Pancreas (tissue), 10 donors: ENCODE results near the gene LRP1B. TPM values are rescaled to one million over a fixed set of nuclear protein-coding genes. Genes with fewer than 3 reads are reported as not detected.

Experiments
- ATAC-seq, 4 donors: fragments of 200-7000 bp; cut with Tn5 transposase; one replicate each; pipeline versions ENCODE4 v1.8.0 to v1.9.1; 2020; ENCODE audit warnings: mild to moderate bottlenecking in 4 of 4, moderate library complexity in 4 of 4
- DNase-seq, 6 donors: peaks; one replicate each; pipeline ENCODE4 v3.0.0-alpha.2; 2020
- FAIRE-seq: peaks from 2 replicates; lab custom pipeline; 2012; peaks lifted over from hg19 to GRCh38; lab: Jason Lieb, UNC
- H3K27ac ChIP-seq, 4 donors: fragments of 200-600 bp; sonication (generic); 1 replicate in 3 of 4; 2 replicates in 1 of 4; pipeline versions ENCODE4 v1.5.0 to v1.8.0; 2020
- H3K27me3 ChIP-seq, 4 donors: fragments of 200-600 bp; one replicate each; pipeline ENCODE4 v1.8.0; 2021
- H3K36me3 ChIP-seq, 3 donors: fragments of 200-600 bp; sonication (generic) in 1 of 3; one replicate each; pipeline versions ENCODE4 v1.5.0 to v1.8.0; 2020 to 2021
- H3K4me1 ChIP-seq, 3 donors: fragments of 200-600 bp; one replicate each; pipeline ENCODE4 v1.8.0; 2021
- H3K4me3 ChIP-seq, 4 donors: fragments of 200-600 bp; sonication (generic) in 2 of 4; one replicate each; pipeline versions ENCODE4 v1.5.0 to v1.8.0; 2020 to 2021
- H3K9me3 ChIP-seq, 4 donors: fragments of 200-600 bp; one replicate each; pipeline ENCODE4 v1.8.0; 2021
- CTCF ChIP-seq, 4 donors: fragments of 200-600 bp; sonication (generic) in 3 of 4; IDR thresholded peaks; one replicate each; pipeline versions ENCODE4 v1.5.0 to v1.8.0; 2021; ENCODE audit warnings: antibody characterized with exemption in 4 of 4
- WGBS, 2 donors: extraction: QIAGEN DNeasy Blood & Tissue Kit; methylation state at CpG; one replicate each; pipeline ENCODE4 v1.1.7; 2013; 5-methylcytosine and 5-hydroxymethylcytosine counted together
- intact Hi-C, 3 donors: fragments of 100-400 bp; cut with DNase I; formaldehyde crosslinking; loops; one replicate each; pipeline versions ENCODE4 v1.11.1 to v1.14.2; 2022
- polyA plus RNA-seq, 2 donors: library from polyadenylated mRNA; stranded (reverse); fragments of 200-250 nt; gene quantifications; one replicate each; pipeline ENCODE4 v1.2.3, GENCODE V29; 2013
- total RNA-seq, 6 donors: library from RNA; stranded (reverse); fragmentation: NEBNext Ultra II Directional in 4 of 6; extraction: Animal tissue kit (Norgen Biotek cat#: 25700) in 4 of 6; gene quantifications; one replicate each; pipeline versions ENCODE4 v1.2.1 to v1.2.4, GENCODE V29; 2021 to 2023
- donor health status: healthy with polysubstance abuse.
- donor health status: DM: no; HTN: no; CAD: no; lungs with moderate emphysema.
- donor health status: DM: no; HTN: no; CAD: no.
- donor health status: control.
- donor health status: control.
- donor health status: Bipolar disorder and iron deficiency.
- donor health status: DM: yes; HTN: yes; CAD: no.
- donor health status: DM: no; HTN: no; CAD: no.
- donor health status: DM: no; HTN: no; CAD: no.
- donor health status: DM: yes; HTN: yes; CAD: no.

LRP1B gene
- total and polyA plus RNA-seq, 8 donors: 0.06 to 0.55 (median 0.25) TPM

GRCh38 chr2:140359056-140359771 is 1771.6 kb downstream of the LRP1B start:
- Histone ChIP-seq H3K4me1 (no peaks in the 10 kb centered on the region), H3K36me3 (no peaks in the 10 kb centered on the region), H3K4me3 (no peak overlapping the region), H3K9me3 (no peaks in the 10 kb centered on the region), H3K27me3 (no peaks in the 10 kb centered on the region), H3K27ac (no peak overlapping the region)
- WGBS, 2 donors: 53 to 57% methylated on average over 2 of the region's 2 CpGs
- DNase-seq: no peak
- intact Hi-C loops: no loop called here
- FAIRE-seq: no peak
- no peak for TF ChIP-seq CTCF (IDR thresholded peaks at IDR 0.05)
- no peak for ATAC-seq

GRCh38 chr2:140356697-140357096 is 1774.1 kb downstream of the LRP1B start:
- H3K27ac ChIP-seq: no peak overlapping the region
- H3K36me3 ChIP-seq: no peaks in the 10 kb centered on the region
- TF ChIP-seq CTCF (IDR thresholded peaks at IDR 0.05): no peak
- WGBS, 2 donors: 95 to 97% methylated on average over 1 of the region's 1 CpG
- ATAC-seq (no peak), FAIRE-seq (no peak), DNase-seq (no peak)
- no peaks in the 10 kb centered on the region for H3K9me3 ChIP-seq
- H3K4me3 ChIP-seq: no peak overlapping the region
- H3K4me1 ChIP-seq: no peaks in the 10 kb centered on the region
- no peaks in the 10 kb centered on the region for H3K27me3 ChIP-seq
- intact Hi-C loops: no loop called here

- no peak overlapping the region for H3K4me3 ChIP-seq
- no peak for FAIRE-seq
- H3K27me3 ChIP-seq: no peaks in the 10 kb centered on the region
- intact Hi-C loops: no loop called here
- no peaks in the 10 kb centered on the region for H3K9me3 ChIP-seq
- H3K27ac ChIP-seq: no peak overlapping the region
- no peaks in the 10 kb centered on the region for H3K4me1 ChIP-seq
- no peak for TF ChIP-seq CTCF (IDR thresholded peaks at IDR 0.05)
- no peak for DNase-seq
- ATAC-seq: no peak
- WGBS, 2 donors: 38 to 42% methylated on average over 2 of the region's 2 CpGs
- H3K36me3 ChIP-seq: no peaks in the 10 kb centered on the region
These were observed 1775.2 kb downstream of the LRP1B start for GRCh38 chr2:140355511-140356090.

GRCh38 chr2:140354544-140354943 is 1776.3 kb downstream of the LRP1B start:
- Histone ChIP-seq H3K9me3 (no peaks in the 10 kb centered on the region), H3K36me3 (no peaks in the 10 kb centered on the region), H3K4me1 (no peaks in the 10 kb centered on the region), H3K27ac (no peak overlapping the region), H3K4me3 (no peak overlapping the region), H3K27me3 (no peaks in the 10 kb centered on the region)
- 61 to 84% methylated on average over 2 of the region's 2 CpGs for WGBS, 2 donors
- TF ChIP-seq CTCF (IDR thresholded peaks at IDR 0.05): no peak
- ATAC-seq: no peak
- intact Hi-C loops: no loop called here
- DNase-seq: no peak
- no peak for FAIRE-seq

GRCh38 chr2:140353541-140353940 is 1777.3 kb downstream of the LRP1B start:
- 41 to 45% methylated on average over 2 of the region's 2 CpGs for WGBS, 2 donors
- ATAC-seq (no peak), FAIRE-seq (no peak), DNase-seq (no peak)
- Histone ChIP-seq H3K4me3 (no peak overlapping the region), H3K9me3 (no peaks in the 10 kb centered on the region), H3K36me3 (no peaks in the 10 kb centered on the region), H3K4me1 (no peaks in the 10 kb centered on the region), H3K27me3 (no peaks in the 10 kb centered on the region), H3K27ac (no peak overlapping the region)
- intact Hi-C loops: no loop called here
- TF ChIP-seq CTCF (IDR thresholded peaks at IDR 0.05): no peak
